ENCODE measurements around the gene CYP2U1.
"Not testable (repeated sequence)": the region's sequence is repeated elsewhere in the genome, so short reads cannot be mapped to it uniquely, and the experiment has no call there.

The CYP2U1 gene

DNA sequence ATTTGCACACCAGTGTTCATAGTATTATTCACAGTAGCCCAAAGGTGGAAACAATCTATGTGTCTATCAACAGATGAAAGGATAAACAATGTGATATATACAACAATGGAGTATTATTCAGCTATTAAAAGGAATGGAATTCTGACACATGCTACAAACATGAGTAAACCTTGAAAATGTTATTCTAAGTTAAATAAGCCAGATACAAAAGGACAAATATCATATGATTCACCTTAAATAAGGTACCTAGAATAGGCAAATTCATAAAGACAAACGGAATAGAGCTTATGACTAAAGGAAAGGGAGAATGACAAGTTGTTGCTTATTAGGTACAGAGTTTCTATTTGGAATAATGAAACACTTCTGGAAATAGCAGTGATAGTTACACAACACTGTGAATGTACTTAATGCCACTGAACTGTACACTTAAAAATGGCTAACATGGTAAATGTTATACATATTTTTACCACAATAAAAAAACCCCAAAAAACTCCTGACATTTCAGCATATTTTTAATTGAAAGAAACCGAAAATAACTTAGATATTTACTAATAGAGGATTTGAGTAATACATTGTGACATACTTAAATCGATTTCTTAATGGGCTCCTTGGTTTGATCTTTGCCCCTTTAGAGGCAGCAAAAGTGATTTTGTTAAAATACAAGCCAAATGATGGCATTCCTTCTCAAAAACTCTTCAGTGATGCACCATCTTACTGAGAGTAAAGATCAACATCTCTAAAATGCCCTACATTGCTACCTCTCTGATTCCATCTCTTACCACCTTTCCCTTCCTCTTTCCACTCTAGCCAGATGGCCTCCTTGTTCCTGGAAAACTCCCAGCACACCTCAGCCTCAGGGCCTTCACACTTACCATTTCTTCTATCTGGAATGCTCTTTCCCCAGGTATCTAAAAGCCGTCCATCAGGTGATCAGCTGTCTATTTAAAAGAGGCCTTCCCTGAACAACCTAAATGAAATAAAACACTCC, 8.6 kb upstream of the CYP2U1 start:
- no peak for DNase-seq (ENCODE audit: low read depth)

GRCh38 chr4:107925713-107926112, 5.6 kb upstream of the CYP2U1 start:
- not testable (repeated sequence) for DNase-seq (ENCODE audit: low read depth)

DNA sequence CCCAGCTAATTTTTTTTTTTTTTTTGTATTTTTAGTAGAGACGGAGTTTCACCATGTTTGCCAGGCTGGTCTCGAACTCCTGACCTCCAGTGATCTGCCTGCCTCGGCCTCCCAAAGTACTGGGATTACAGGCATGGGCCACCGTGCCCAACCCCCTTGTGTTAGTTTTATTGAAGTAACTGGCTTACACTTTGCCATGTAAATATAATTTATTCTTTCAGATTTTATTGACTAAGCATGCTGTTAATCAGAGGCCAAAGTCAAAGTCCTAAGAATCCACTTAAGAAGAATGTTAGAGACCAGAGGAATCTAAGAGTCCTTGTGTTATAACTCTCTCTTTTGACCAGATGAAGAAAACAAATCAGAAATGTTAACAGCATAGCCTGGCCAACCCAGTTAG, 4.5 kb upstream of the CYP2U1 start:
- not testable (repeated sequence) for DNase-seq (ENCODE audit: low read depth)

DNA sequence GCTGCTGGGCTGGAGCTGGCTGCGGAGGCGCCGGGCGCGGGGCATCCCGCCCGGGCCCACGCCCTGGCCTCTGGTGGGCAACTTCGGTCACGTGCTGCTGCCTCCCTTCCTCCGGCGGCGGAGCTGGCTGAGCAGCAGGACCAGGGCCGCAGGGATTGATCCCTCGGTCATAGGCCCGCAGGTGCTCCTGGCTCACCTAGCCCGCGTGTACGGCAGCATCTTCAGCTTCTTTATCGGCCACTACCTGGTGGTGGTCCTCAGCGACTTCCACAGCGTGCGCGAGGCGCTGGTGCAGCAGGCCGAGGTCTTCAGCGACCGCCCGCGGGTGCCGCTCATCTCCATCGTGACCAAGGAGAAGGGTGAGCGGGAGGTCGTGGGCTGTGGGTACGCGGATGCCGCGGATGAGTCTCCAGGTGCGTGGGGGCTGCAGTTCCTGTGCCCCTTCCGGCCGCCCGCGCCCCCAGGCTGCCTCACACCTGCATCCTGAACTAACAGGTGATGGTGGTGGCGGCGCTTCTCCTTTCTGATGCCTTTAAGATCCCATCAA, 499 bp downstream of the CYP2U1 start:
- DNase-seq (ENCODE audit: low read depth) = no peak

DNA sequence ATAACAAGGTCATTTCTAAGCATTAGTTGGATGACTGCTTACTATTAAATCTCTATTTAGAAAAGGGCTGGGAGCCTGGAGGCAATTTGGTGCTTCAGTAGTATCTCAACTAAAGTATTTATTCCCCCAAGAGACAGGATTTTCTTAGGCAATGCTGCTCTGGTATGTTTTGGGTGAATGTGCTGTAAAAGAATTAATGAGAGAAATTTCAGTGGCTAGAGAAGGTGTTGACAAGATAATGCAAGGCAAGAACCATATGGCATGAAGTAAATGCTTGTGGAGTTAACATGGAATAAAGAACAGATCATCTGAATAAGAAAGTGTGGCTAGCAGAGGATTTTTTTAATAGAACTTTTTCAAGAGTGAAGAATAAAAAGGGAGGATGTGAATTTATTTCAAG, 3.9 kb downstream of the CYP2U1 start:
- DNase-seq (ENCODE audit: low read depth) = no peak

DNA sequence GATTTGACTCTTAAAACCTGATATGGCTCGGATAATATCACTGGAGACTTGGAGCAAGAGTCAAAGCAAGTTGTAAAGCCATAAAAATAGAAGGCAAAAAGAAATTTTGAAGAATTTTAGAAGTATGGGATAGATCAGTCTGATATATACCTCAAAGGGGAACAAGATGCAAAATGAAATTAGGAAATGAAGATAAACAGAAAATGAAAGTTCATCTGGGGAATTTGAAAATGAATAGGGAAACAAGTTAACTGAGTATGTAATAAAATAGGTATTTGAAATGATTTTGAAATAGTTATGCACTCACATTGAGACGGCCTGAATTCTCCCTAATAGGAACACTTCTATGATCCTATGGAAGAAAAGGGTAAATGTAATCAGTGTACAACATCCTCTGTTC, 5.7 kb downstream of the CYP2U1 start:
- DNase-seq (ENCODE audit: low read depth) = no peak

GRCh38 chr4:107939307-107939706, 8.0 kb downstream of the CYP2U1 start:
- no peak for DNase-seq (ENCODE audit: low read depth)

- no peak for DNase-seq (ENCODE audit: low read depth)
These were observed 14.5 kb downstream of the CYP2U1 start for GRCh38 chr4:107945809-107946208.

- DNase-seq (ENCODE audit: low read depth) = no peak
These were observed 19.6 kb downstream of the CYP2U1 start for GRCh38 chr4:107950746-107951540.

DNA sequence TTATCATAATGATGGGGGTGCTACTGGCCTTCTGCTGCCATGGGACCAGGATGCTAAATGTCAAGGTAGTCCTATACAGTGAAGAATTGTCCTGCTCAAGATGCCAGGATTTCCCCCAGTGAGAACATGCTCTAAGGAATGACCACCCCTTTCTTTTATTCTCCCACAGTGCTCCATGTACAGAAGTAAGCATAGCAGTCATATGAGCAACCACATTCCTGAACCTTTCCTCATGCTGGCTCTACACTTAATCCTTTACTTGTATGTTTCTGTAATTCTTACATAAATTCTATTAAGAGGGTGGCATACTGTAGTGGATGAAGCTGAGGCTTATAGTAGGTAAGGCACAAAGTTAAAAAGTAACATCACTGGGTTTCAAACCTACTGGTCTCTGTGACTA, 20.2 kb downstream of the CYP2U1 start:
- DNase-seq (ENCODE audit: low read depth) = no peak

GRCh38 chr4:107956011-107956410, 24.7 kb downstream of the CYP2U1 start:
- no peak for DNase-seq (ENCODE audit: low read depth)

DNA sequence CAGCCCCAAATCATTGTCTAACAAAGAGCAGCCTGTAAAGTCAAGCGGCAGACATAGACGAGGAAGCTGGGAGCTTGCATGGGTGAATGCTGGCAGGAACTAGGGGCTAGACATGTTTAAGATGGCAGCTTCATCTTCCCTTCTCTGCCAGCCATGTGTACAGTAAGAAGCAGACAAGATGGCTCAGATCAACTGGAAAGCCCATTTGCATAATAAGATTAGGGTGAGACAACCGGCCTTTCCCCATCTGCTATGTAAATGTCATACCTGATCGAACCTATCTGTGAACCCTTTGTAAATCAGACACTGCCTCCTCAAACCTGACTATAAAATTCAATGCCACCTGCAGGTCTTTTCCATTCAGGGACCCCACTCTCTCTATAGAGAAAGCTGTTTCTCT, 35.6 kb downstream of the CYP2U1 start:
- DNase-seq (ENCODE audit: low read depth) = no peak

DNA sequence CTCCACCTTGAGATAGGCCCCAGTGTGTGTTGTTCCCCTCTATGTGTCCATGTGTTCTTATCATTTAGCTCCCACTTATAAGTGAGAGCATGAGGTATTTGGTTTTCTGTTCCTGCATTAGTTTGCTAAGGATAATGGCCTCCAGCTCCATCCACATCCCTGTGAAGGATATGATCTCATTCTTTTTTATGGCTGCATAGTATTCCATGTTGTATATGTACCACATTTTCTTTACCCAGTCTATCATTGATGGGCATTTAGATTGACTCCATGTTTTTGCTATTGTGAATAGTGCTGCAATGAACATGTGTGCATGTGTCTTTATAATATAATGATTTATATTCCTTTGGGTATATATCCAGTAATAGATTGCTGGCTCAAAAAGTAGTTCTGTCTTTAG, 36.2 kb downstream of the CYP2U1 start:
- DNase-seq (ENCODE audit: low read depth) = not testable (repeated sequence)

- not testable (repeated sequence) for DNase-seq (ENCODE audit: low read depth)
These were observed 36.6 kb downstream of the CYP2U1 start for GRCh38 chr4:107967921-107968320.

DNA sequence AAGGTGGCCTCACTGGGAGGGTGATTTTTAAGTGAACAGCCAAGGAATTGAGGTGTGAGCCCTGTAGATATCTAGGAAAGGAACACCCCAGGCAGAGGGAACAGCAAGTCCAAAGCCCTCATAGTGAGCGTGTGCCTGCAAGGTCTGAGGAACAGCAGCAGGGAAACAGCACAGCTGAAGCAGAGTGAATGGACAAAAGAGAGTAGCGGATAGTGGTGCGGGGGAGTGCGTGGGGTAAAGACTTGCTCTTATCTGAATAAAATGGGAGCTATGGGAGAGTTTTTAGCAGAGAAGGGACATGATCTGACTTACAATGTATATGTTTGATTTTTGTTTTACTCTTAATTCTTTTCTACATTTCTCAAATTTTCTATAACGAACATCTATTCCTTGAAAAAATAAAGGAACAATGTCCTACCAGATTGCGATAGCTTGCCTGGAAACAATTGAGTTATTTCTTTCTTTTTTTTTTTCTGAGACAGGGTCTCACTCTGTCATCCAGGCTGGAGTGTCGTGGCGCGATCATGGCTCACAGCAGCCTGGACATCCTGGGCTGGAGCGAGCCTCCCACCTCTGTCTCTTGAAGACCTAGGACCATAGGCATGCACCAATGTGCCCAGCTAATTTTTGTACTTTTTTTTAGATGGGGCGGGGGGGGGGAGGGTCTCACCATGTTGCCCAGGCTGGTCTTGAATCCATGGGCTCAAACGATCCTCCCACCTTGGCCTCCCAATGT, 38.9 kb downstream of the CYP2U1 start:
- no peak for DNase-seq (ENCODE audit: low read depth)

DNA sequence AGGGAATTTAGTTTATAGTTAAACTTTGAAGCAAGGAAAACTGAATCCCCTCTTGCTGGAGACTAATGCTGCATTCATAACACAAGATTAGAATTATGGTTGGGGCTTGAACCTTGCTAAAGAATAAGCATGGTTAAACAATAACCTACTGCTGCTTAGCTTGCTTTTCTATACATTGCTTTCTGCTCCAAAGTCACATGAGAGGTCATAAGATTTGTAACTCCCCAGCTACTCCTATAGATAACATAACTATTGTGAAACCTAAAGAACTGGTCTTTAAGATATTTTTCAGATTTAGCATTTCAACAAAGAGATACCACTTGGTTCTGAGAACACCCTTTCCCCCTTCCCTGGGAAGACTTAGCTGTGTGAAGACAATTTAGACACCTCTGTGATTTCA, 41.3 kb downstream of the CYP2U1 start:
- DNase-seq (ENCODE audit: low read depth) = no peak

DNA sequence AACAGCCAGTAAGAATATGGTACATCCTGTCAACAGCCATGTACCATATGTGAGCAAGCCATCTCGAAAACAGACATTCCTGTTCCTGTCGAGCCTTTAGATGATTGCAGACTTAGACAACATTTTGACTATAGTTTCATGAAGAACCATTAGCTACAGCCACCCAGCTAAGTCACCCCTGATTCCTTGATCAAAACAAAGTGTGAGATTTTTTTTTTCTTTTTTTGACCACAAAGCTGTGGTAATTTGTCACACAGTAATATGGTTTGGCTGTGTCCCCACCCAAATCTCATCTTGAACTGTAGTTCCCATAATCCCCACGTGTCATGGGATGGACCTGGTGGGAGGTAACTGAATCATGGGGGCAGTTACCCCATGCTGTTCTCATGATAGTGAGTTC, 43.2 kb downstream of the CYP2U1 start:
- DNase-seq (ENCODE audit: low read depth) = no peak

DNA sequence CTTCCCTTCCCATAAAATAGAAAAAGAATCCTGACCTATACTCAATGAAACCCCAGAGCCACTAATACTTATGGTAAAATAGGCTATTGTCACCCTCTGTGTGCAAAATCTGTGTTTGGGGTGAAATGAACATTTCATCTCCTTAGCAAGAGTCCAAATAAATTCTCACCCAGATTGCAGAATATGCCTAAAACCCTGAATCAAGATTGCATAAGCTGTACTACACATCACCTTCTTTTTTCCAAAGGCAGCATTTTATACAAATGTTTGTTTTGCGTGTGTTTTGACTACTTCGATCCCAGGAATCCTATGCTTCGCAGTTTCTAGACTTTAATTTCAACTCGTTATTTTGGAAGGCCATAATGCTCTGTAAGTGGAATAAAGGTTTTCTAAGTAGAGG, 46.1 kb downstream of the CYP2U1 start:
- DNase-seq (ENCODE audit: low read depth) = no peak

- no peak for DNase-seq (ENCODE audit: low read depth)
These were observed 46.8 kb downstream of the CYP2U1 start for GRCh38 chr4:107977966-107978705.

- no peak for DNase-seq (ENCODE audit: low read depth)
These were observed 47.5 kb downstream of the CYP2U1 start for GRCh38 chr4:107978716-107979451.

Data from CMK (cell line).